ENCODE results near the gene NEDD4L. TPM values are rescaled to one million over a fixed set of nuclear protein-coding genes. Genes with fewer than 3 reads are reported as not detected.
"Not testable (repeated sequence)": the region's sequence is repeated elsewhere in the genome, so short reads cannot be mapped to it uniquely, and the experiment has no call there.

The NEDD4L gene
- total RNA-seq, 1 donor from 2014 or later = 135 TPM

GRCh38 chr18:58168221-58168620 lies 124.2 kb downstream of the NEDD4L start:
- H3K9me3 Mint-ChIP-seq = no peaks in the 10 kb centered on the region
- no peaks in the 10 kb centered on the region for H3K27me3 Mint-ChIP-seq (ENCODE audit: low read depth)
- TF ChIP-seq, protein P1, sequence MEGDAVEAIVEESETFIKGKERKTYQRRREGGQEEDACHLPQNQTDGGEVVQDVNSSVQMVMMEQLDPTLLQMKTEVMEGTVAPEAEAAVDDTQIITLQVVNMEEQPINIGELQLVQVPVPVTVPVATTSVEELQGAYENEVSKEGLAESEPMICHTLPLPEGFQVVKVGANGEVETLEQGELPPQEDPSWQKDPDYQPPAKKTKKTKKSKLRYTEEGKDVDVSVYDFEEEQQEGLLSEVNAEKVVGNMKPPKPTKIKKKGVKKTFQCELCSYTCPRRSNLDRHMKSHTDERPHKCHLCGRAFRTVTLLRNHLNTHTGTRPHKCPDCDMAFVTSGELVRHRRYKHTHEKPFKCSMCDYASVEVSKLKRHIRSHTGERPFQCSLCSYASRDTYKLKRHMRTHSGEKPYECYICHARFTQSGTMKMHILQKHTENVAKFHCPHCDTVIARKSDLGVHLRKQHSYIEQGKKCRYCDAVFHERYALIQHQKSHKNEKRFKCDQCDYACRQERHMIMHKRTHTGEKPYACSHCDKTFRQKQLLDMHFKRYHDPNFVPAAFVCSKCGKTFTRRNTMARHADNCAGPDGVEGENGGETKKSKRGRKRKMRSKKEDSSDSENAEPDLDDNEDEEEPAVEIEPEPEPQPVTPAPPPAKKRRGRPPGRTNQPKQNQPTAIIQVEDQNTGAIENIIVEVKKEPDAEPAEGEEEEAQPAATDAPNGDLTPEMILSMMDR (IDR thresholded peaks at IDR 0.05; ENCODE audit: unreplicated experiment) = no peak
- DNase-seq (ENCODE audit: low spot score in 2 of 2, unreplicated experiment in 2 of 2) = no peak
- H3K4me1 Mint-ChIP-seq = no peaks in the 10 kb centered on the region
- H3K4me3 Mint-ChIP-seq = no peak overlapping the region
- H3K27ac Mint-ChIP-seq = no peak overlapping the region
- peaks cover 21% of the 10 kb centered on the region for H3K36me3 Mint-ChIP-seq

GRCh38 chr18:58168993-58169392 lies 125.0 kb downstream of the NEDD4L start:
- no peak overlapping the region for H3K4me3 Mint-ChIP-seq

DNA sequence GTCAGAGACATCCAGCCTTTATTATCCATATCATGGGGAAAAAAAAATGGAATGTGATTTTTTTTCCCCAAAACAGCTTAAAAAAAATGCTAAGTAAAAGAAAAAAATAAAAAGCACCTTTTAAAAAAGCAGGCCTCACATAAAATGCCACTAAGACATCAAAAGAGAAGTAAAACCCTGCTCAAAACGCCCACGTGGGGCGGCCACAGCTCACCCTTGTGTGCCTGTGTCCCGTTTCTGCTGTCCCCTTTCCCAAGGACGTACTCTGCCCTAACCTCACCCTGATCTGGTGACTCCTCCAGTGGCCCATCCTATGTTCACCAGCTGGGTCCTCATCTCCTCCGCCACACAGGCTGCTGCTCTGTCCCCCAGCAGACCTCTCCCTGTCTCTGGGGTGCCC lies 125.4 kb downstream of the NEDD4L start:
- H3K27me3 Mint-ChIP-seq (ENCODE audit: low read depth) = no peaks in the 10 kb centered on the region
- no peak overlapping the region for H3K4me3 Mint-ChIP-seq
- no peaks in the 10 kb centered on the region for H3K9me3 Mint-ChIP-seq
- no peak overlapping the region for H3K27ac Mint-ChIP-seq
- H3K36me3 Mint-ChIP-seq = peaks cover 18% of the 10 kb centered on the region
- DNase-seq (ENCODE audit: low spot score in 2 of 2, unreplicated experiment in 2 of 2) = no peak
- TF ChIP-seq, protein P1 (IDR thresholded peaks at IDR 0.05; ENCODE audit: unreplicated experiment) = no peak
- no peaks in the 10 kb centered on the region for H3K4me1 Mint-ChIP-seq

More at GRCh38 chr18:58168993-58169392, 125.0 kb downstream of the NEDD4L start:
- H3K9me3 Mint-ChIP-seq = no peaks in the 10 kb centered on the region
- no peaks in the 10 kb centered on the region for H3K27me3 Mint-ChIP-seq (ENCODE audit: low read depth)
- H3K36me3 Mint-ChIP-seq = peaks cover 18% of the 10 kb centered on the region
- DNase-seq (ENCODE audit: low spot score in 2 of 2, unreplicated experiment in 2 of 2) = no peak
- TF ChIP-seq, protein P1 (IDR thresholded peaks at IDR 0.05; ENCODE audit: unreplicated experiment) = no peak
- no peak overlapping the region for H3K27ac Mint-ChIP-seq
- H3K4me1 Mint-ChIP-seq = no peaks in the 10 kb centered on the region

GRCh38 chr18:58170036-58170435 lies 126.0 kb downstream of the NEDD4L start:
- not testable (repeated sequence) for H3K4me3 Mint-ChIP-seq; H3K9me3 Mint-ChIP-seq; H3K27ac Mint-ChIP-seq; H3K4me1 Mint-ChIP-seq; H3K27me3 Mint-ChIP-seq (ENCODE audit: low read depth); DNase-seq (ENCODE audit: low spot score in 2 of 2, unreplicated experiment in 2 of 2)
- peaks cover 18% of the 10 kb centered on the region for H3K36me3 Mint-ChIP-seq

- TF ChIP-seq, protein P1 (IDR thresholded peaks at IDR 0.05; ENCODE audit: unreplicated experiment) = no peak
- peaks cover 12% of the 10 kb centered on the region for H3K36me3 Mint-ChIP-seq
- no peaks in the 10 kb centered on the region for H3K27me3 Mint-ChIP-seq (ENCODE audit: low read depth)
- no peak overlapping the region for H3K4me3 Mint-ChIP-seq
- no peak for DNase-seq (ENCODE audit: low spot score in 2 of 2, unreplicated experiment in 2 of 2)
- no peaks in the 10 kb centered on the region for H3K9me3 Mint-ChIP-seq
- H3K27ac Mint-ChIP-seq = no peak overlapping the region
- peaks cover 16% of the 10 kb centered on the region for H3K4me1 Mint-ChIP-seq
Measured at GRCh38 chr18:58172031-58172430, 128.0 kb downstream of the NEDD4L start.

- H3K27ac Mint-ChIP-seq = no peak overlapping the region
- no peak for DNase-seq (ENCODE audit: low spot score in 2 of 2, unreplicated experiment in 2 of 2)
- TF ChIP-seq, protein P1 (IDR thresholded peaks at IDR 0.05; ENCODE audit: unreplicated experiment) = no peak
- H3K4me1 Mint-ChIP-seq = peaks cover 39% of the 10 kb centered on the region
- H3K27me3 Mint-ChIP-seq (ENCODE audit: low read depth) = no peaks in the 10 kb centered on the region
- H3K36me3 Mint-ChIP-seq = peaks cover 12% of the 10 kb centered on the region
- no peak overlapping the region for H3K4me3 Mint-ChIP-seq
- no peaks in the 10 kb centered on the region for H3K9me3 Mint-ChIP-seq
Measured at GRCh38 chr18:58174285-58174684, 130.3 kb downstream of the NEDD4L start.
